HG02938 (cell line): ENCODE data around the gene AUTS2.

Experiments used
- ATAC-seq: cut with Tn5 transposase; IDR thresholded peaks from one replicate; pipeline ENCODE4 v1.9.1; 2021; ENCODE audit warnings: mild to moderate bottlenecking, moderate library complexity; ENCODE audit not compliant: unreplicated experiment

The AUTS2 gene

DNA sequence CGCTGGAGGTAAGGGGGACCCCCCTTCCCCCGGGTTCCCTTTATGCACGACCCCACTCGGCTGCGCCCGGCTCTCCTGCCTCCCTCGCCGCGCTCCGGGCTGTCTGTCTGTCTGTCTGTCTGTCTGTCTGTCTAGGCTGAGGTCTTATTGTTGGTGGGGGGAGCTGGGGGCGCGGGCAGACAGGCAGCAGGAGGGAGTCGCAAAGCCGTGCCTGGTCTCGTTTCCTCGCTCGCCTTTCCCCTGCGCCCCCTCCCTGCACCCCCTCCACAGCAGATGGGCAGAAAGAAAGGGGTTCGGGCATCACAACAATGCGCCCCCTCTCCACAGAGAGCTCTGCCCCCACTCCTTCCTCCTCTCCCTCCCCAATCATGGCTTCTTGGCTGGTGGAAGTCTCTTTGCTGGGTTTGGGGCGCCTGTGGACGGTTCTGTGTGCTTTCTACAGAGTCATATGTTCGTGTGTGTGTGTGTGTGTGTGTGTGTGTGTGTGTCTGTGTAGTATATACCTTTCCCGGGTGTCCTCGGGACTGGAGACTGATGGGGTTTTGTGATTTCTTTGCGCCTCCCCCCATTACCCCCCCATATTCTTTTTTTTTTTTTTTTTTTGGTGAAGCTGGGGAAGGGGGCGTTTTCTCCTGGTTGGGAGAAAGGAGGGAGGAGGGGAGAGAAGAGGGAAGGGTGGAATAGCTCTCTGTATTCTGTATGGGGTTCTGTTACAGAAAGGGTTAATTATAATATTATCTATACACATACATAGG, 1.9 kb downstream of the AUTS2 start:
- no peak for ATAC-seq

GRCh38 chr7:69600710-69601519, 2.6 kb downstream of the AUTS2 start:
- no peak for ATAC-seq

GRCh38 chr7:69602522-69602921, 4.2 kb downstream of the AUTS2 start:
- no peak for ATAC-seq

GRCh38 chr7:69603351-69603750, 5.1 kb downstream of the AUTS2 start:
- ATAC-seq: no peak

GRCh38 chr7:69603937-69604494, 5.7 kb downstream of the AUTS2 start:
- ATAC-seq: peak; percentile 84

DNA sequence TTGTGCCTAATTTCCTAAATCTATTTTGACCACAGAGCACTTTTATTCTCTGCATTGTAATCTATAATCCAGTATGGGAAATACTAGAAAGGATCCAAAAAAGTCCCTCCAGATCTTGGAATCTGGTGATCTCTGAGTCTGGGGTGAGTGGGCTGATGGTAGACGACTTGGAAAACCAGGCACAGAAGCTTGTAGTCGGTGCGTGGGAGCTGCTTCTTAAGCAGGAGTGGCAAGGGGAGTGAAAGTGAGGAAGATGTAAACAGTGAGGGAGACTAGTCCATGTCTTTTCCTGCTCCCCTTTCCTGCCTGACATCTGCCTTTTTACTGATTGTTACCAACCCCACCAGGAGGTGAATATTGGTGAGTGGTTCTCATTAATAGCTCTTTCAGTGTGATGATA, 6.8 kb downstream of the AUTS2 start:
- no peak for ATAC-seq

- ATAC-seq: no peak
Measured at GRCh38 chr7:69605546-69605945, 7.3 kb downstream of the AUTS2 start.

- ATAC-seq: no peak
Measured at GRCh38 chr7:69608049-69608448, 9.8 kb downstream of the AUTS2 start.

DNA sequence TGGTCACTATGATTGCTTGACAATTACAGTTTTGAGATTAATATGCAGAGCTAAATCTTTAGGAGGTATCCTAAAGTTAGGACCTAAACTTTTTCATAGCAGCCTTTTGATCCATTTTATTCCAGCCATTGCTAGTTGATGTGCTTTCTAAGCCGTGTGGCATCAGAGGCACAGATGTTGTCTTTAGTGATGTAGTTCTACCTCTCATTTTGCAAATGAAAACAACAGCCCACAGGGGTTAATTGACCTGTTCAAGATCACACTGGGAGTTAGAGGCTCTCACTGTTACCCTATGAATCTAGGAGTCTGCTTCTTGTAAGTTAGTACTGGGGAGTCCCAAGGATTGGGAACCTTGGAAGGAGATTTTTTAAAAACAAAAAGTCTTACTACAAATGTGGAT, 10.6 kb downstream of the AUTS2 start:
- no peak for ATAC-seq

- ATAC-seq: no peak
Measured at GRCh38 chr7:69609541-69610373, 11.5 kb downstream of the AUTS2 start.

DNA sequence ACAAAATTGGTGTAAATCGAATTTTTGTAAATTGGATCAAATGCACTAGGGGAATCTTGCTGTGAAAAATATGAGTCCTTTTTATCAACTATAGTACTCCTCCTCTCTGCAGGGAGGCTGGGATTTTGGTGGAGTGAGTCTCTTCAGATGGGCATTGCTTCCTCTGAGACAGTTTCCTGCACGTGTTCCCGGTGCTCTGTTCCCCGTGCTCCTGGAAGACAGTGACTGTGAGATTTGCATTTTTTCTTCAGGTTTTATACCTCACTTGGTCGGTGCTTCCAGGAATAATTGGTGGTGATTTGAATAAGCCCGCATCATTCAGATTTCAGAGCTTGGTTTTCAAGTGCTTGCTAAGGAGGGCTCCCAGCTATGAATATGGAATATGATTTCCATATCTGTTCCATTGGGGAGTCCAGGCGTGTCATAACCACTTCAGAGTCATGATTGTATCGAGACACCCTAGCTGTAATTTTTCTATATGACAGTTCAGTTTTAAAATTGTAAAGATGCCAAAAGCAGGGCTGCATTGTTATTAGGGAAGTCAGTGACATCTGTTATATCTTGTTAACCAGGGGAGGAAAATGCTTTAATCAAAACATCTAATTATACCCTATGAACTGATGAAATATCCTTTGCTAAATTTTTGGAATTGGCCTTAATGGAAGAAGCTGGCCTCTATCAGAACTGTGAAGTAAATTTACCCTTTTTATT, 12.3 kb downstream of the AUTS2 start:
- no peak for ATAC-seq

- no peak for ATAC-seq
Measured at GRCh38 chr7:69612981-69613380, 14.7 kb downstream of the AUTS2 start.

DNA sequence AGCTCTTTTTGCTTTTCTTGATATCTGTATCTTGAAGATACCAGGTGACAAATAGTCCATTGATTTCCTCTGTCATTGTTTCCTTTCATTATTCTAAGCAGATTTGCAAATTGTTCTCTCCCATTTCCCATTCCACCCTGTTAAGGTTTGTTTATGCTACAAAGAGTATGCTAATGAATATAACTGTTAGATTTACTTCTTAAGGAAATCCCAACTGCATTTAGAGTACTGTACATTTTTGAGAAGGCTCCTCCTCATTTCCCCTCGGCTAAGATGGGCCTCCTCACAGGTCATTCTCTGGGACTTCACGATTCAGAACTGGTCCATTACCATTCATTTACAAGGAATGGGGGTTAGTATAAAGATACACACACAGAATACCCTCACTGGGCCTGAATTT, 15.6 kb downstream of the AUTS2 start:
- ATAC-seq: no peak

- no peak for ATAC-seq
Measured at GRCh38 chr7:69615685-69616084, 17.4 kb downstream of the AUTS2 start.

GRCh38 chr7:69617364-69617763, 19.1 kb downstream of the AUTS2 start:
- no peak for ATAC-seq

- no peak for ATAC-seq
Measured at GRCh38 chr7:69619054-69619453, 20.8 kb downstream of the AUTS2 start.

DNA sequence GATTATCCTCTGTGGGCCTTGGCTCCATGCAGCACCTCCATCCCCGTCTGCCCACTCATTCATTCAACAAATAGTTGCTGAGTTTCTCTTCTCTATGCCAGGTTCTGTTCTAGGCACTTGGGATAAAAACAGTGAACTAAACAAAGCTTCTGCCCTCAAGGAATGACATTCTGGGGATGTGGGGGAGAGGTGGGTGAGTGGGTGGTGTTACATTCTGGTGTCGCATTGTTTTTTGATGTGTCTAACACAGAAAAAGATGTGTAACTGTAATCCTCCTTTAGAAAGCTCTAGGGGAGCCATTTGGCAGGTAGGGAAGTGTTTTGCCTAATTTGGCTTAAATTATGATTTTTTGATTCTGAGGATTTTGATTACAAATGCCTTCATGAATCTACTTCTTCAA, 21.4 kb downstream of the AUTS2 start:
- ATAC-seq: no peak

GRCh38 chr7:69620063-69620462, 21.8 kb downstream of the AUTS2 start:
- ATAC-seq: no peak

GRCh38 chr7:69620650-69621049, 22.4 kb downstream of the AUTS2 start:
- ATAC-seq: no peak

DNA sequence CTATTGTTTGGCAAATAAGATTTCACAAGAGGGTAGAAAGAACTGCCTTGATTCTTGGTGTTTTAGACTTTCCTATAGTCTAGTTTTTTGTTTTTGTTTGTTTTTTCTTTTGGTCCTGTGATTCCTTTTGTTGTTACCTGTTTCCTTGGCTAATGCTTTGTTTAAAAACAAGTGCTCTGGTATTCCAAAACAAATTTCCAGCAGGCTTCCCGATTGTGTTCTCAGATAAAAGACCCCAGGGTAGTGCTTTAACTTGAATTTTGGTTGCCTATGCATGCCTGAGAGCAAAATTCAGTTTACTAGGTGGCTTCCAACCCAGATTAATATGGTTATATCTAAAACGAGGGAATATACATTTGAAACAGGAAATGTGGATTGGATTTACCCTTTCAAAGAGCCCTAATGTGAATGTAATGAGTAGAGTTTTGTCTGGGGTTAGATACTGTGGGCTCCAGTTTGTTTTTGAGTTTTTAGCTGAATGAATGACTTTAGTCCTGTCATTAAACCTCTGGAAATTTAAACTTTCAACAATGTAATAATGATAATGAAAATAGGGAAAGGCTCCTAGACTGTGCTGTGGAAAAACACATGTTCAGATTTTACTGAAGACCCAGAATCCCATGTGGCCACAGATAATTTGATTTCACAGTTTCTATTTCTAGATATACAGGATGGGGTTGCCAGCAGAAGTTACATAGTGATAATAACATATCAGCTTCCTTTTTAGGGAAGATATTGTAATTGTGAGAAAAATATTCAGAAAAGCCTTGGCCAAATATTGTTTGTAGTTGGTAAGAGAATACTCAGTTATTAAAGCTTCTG, 23.9 kb downstream of the AUTS2 start:
- ATAC-seq: no peak
